ENCODE data around the gene ZGPAT. TPM values are rescaled to one million over a fixed set of nuclear protein-coding genes. Genes with fewer than 3 reads are reported as not detected.
A peak's percentile ranks its signal among the peaks of the same experiment; 100 is the strongest.

Gene ZGPAT
- total and polyA plus RNA-seq, 2 donors (not counting 1 experiment from before 2014, with no cell fraction given), result 46.1 to 62.1 TPM

GRCh38 chr20:63660622-63661021, 47.2 kb upstream of the ZGPAT start:
- H3K9me3 Mint-ChIP-seq (ENCODE audit: insufficient read depth), result no peaks in the 10 kb centered on the region
- 89% methylated on average over 5 of the region's 8 CpGs for WGBS (ENCODE audit: insufficient coverage)
- TF ChIP-seq EZH2 (IDR thresholded peaks at IDR 0.05; ENCODE audit: borderline replicate concordance, insufficient read depth, low read depth, low read length, poor library complexity, severe bottlenecking) (no peak), CTCF (IDR thresholded peaks at IDR 0.05) (no peak)
- Histone ChIP-seq H3K27ac (ENCODE audit: low read length in 2 of 2) (no peak overlapping the region), H3K79me2 (ENCODE audit: control insufficient read depth, insufficient read depth, low read length) (peaks cover 18% of the 10 kb centered on the region), H3K4me1 (ENCODE audit: control insufficient read depth in 2 of 2, insufficient read depth in 2 of 2, low read length in 2 of 2) (peaks cover 12 to 21% of the 10 kb centered on the region in 2 donors), H3K36me3 (replicated peaks in 1 of 2; ENCODE audit: control extremely low read depth in 1 of 2, control insufficient read depth in 1 of 2, extremely low read depth in 1 of 2, insufficient read depth in 2 of 2, low read length in 1 of 2) (peaks cover 0 to 17% of the 10 kb centered on the region in 2 experiments), H3K9ac (ENCODE audit: low read length) (no peak overlapping the region), H3K9me3 (ENCODE audit: control extremely low read depth in 1 of 3, control insufficient read depth in 2 of 3, insufficient read depth in 1 of 3, low read length in 2 of 3) (no peaks in the 10 kb centered on the region), H3K4me3 (ENCODE audit: control extremely low read depth in 1 of 5, extremely low read depth in 1 of 5, insufficient read depth in 1 of 5, low read depth in 2 of 5, low read length in 4 of 5) (no peak overlapping the region), H3K4me2 (replicated peaks; ENCODE audit: low read depth, low read length, poor library complexity, severe bottlenecking) (no peak overlapping the region), H3K27me3 (replicated peaks in 1 of 4; ENCODE audit: control extremely low read depth in 1 of 4, control insufficient read depth in 3 of 4, insufficient read depth in 4 of 4, low read length in 3 of 4) (peaks cover 0 to 6% (median 0%) of the 10 kb centered on the region in 4 experiments), H2AFZ (ENCODE audit: insufficient read depth, low read depth, low read length, poor library complexity, severe bottlenecking) (no peak overlapping the region), H4K20me1 (ENCODE audit: control insufficient read depth, insufficient read depth, low read length, poor library complexity, severe bottlenecking) (no peaks in the 10 kb centered on the region)
- intact Hi-C loops (cut with micrococcal nuclease), result no loop called here
- DNase-seq (no peak), ATAC-seq (ENCODE audit: low read depth) (no peak)
- ChIA-PET CTCF (no interaction called here), POLR2A (no interaction called here)
- no peaks in the 10 kb centered on the region for H3K27me3 Mint-ChIP-seq
- no peak overlapping the region for H3K27ac Mint-ChIP-seq
- peaks cover 16% of the 10 kb centered on the region for H3K4me1 Mint-ChIP-seq
- H3K4me3 Mint-ChIP-seq, result peak overlapping the region; percentile 11

GRCh38 chr20:63661108-63661507, 46.7 kb upstream of the ZGPAT start:
- Mint-ChIP-seq H3K9me3 (ENCODE audit: insufficient read depth) (no peaks in the 10 kb centered on the region), H3K27me3 (no peaks in the 10 kb centered on the region), H3K27ac (no peak overlapping the region), H3K4me1 (peaks cover 16% of the 10 kb centered on the region), H3K4me3 (no peak overlapping the region)
- no peak for DNase-seq
- TF ChIP-seq EZH2 (IDR thresholded peaks at IDR 0.05; ENCODE audit: borderline replicate concordance, insufficient read depth, low read depth, low read length, poor library complexity, severe bottlenecking), result no peak
- TF ChIP-seq CTCF (IDR thresholded peaks at IDR 0.05), result no peak
- Histone ChIP-seq H3K4me2 (replicated peaks; ENCODE audit: low read depth, low read length, poor library complexity, severe bottlenecking) (no peak overlapping the region), H3K36me3 (replicated peaks in 1 of 2; ENCODE audit: control extremely low read depth in 1 of 2, control insufficient read depth in 1 of 2, extremely low read depth in 1 of 2, insufficient read depth in 2 of 2, low read length in 1 of 2) (peaks cover 0 to 20% of the 10 kb centered on the region in 2 experiments), H2AFZ (ENCODE audit: insufficient read depth, low read depth, low read length, poor library complexity, severe bottlenecking) (no peak overlapping the region), H3K4me3 (ENCODE audit: control extremely low read depth in 1 of 5, extremely low read depth in 1 of 5, insufficient read depth in 1 of 5, low read depth in 2 of 5, low read length in 4 of 5) (no peak overlapping the region), H4K20me1 (ENCODE audit: control insufficient read depth, insufficient read depth, low read length, poor library complexity, severe bottlenecking) (no peaks in the 10 kb centered on the region), H3K27me3 (replicated peaks in 1 of 4; ENCODE audit: control extremely low read depth in 1 of 4, control insufficient read depth in 3 of 4, insufficient read depth in 4 of 4, low read length in 3 of 4) (peaks cover 0 to 4% (median 0%) of the 10 kb centered on the region in 4 experiments), H3K4me1 (ENCODE audit: control insufficient read depth in 2 of 2, insufficient read depth in 2 of 2, low read length in 2 of 2) (peaks cover 12 to 21% of the 10 kb centered on the region in 2 donors), H3K27ac (ENCODE audit: low read length in 2 of 2) (no peak overlapping the region), H3K9me3 (ENCODE audit: control extremely low read depth in 1 of 3, control insufficient read depth in 2 of 3, insufficient read depth in 1 of 3, low read length in 2 of 3) (no peaks in the 10 kb centered on the region), H3K79me2 (ENCODE audit: control insufficient read depth, insufficient read depth, low read length) (peaks cover 18% of the 10 kb centered on the region), H3K9ac (ENCODE audit: low read length) (no peak overlapping the region)
- CTCF ChIA-PET, result interaction anchor here (0.5 kb wide), 1 partner anchor 61 kb away, joined by 3 read pairs; no protein-coding TSS in a partner anchor
- intact Hi-C loops (cut with micrococcal nuclease), result no loop called here
- no peak for ATAC-seq (ENCODE audit: low read depth)
- WGBS (ENCODE audit: insufficient coverage), result 96% methylated on average over 22 of the region's 22 CpGs
- POLR2A ChIA-PET, result interaction anchor here (1.4 kb wide), 1 partner anchor 19 kb away, joined by 3 read pairs; no protein-coding TSS in a partner anchor
